Measurements from ENCODE around the gene BAZ1B. TPM values are rescaled to one million over a fixed set of nuclear protein-coding genes. Genes with fewer than 3 reads are reported as not detected.
A peak's percentile ranks its signal among the peaks of the same experiment; 100 is the strongest.

Gene BAZ1B
- total RNA-seq, 2 experiments from 2014 or later = 82.3 to 83.8 TPM

GRCh38 chr7:73461782-73462285 lies 60.3 kb downstream of the BAZ1B start:
- DNase-seq = no peak
- POLR2A ChIA-PET = no interaction called here

GRCh38 chr7:73454424-73454823 lies 67.7 kb downstream of the BAZ1B start:
- no peak for DNase-seq
- H3K9me3 Mint-ChIP-seq = no peaks in the 10 kb centered on the region
- no peak overlapping the region for H3K27ac Mint-ChIP-seq
- peaks cover 44% of the 10 kb centered on the region for H3K36me3 Mint-ChIP-seq
- peaks cover 3% of the 10 kb centered on the region for H3K4me1 Mint-ChIP-seq (ENCODE audit: low read depth)
- POLR2A ChIA-PET = no interaction called here
- CTCF ChIA-PET = no interaction called here
- intact Hi-C loops (cut with micrococcal nuclease) = loop anchor here (10.0 kb wide), 1 partner anchor 630 kb away; the partner anchor contains the start of gene TYW1B
- no peaks in the 10 kb centered on the region for H3K27me3 Mint-ChIP-seq
- no peak overlapping the region for H3K4me3 Mint-ChIP-seq

More at GRCh38 chr7:73461782-73462285, 60.3 kb downstream of the BAZ1B start:
- H3K27me3 Mint-ChIP-seq = no peaks in the 10 kb centered on the region
- intact Hi-C loops (cut with micrococcal nuclease) = no loop called here
- no peaks in the 10 kb centered on the region for H3K4me1 Mint-ChIP-seq (ENCODE audit: low read depth)
- CTCF ChIA-PET = interaction anchor here (1.9 kb wide), 1 partner anchor 10 kb away, joined by 18 read pairs; no protein-coding TSS in a partner anchor
- H3K4me3 Mint-ChIP-seq = no peak overlapping the region
- peaks cover 45% of the 10 kb centered on the region for H3K36me3 Mint-ChIP-seq
- H3K27ac Mint-ChIP-seq = no peak overlapping the region
- no peaks in the 10 kb centered on the region for H3K9me3 Mint-ChIP-seq

GRCh38 chr7:73452999-73453635 lies 69.0 kb downstream of the BAZ1B start:
- Mint-ChIP-seq H3K4me1 (ENCODE audit: low read depth) (peaks cover 3% of the 10 kb centered on the region), H3K4me3 (no peak overlapping the region), H3K9me3 (no peaks in the 10 kb centered on the region), H3K27me3 (no peaks in the 10 kb centered on the region), H3K36me3 (peaks cover 50% of the 10 kb centered on the region), H3K27ac (peak overlapping the region; percentile 55)
- intact Hi-C loops (cut with micrococcal nuclease) = loop anchor here (2.0 to 10.0 kb wide), 2 partner anchors 26 to 628 kb away; partner anchors contain the start of gene TYW1B
- ChIA-PET POLR2A (no interaction called here), CTCF (interaction anchor here (0.6 to 3.1 kb wide), 5 partner anchors 10 to 362 kb away, joined by 3 to 26 read pairs (median 18); partner anchors contain the start of gene FZD9)
- DNase-seq = no peak

- Mint-ChIP-seq H3K4me3 (no peak overlapping the region), H3K27me3 (no peaks in the 10 kb centered on the region), H3K36me3 (peaks cover 55% of the 10 kb centered on the region), H3K4me1 (ENCODE audit: low read depth) (peaks cover 4% of the 10 kb centered on the region), H3K9me3 (no peaks in the 10 kb centered on the region), H3K27ac (no peak overlapping the region)
- DNase-seq = no peak
- intact Hi-C loops (cut with micrococcal nuclease) = loop anchor here (2.0 to 10.0 kb wide), 2 partner anchors 27 to 627 kb away; partner anchors contain the start of gene TYW1B
- ChIA-PET POLR2A (no interaction called here), CTCF (interaction anchor here (0.7 to 3.1 kb wide), 26 partner anchors 8 to 128 kb away, joined by 3 to 26 read pairs (median 5); partner anchors contain the start of genes BAZ1B and FZD9)
These were observed 70.2 kb downstream of the BAZ1B start for GRCh38 chr7:73451780-73452398.

- H3K36me3 Mint-ChIP-seq = peaks cover 56% of the 10 kb centered on the region
- CTCF ChIA-PET = interaction anchor here (1.4 kb wide), 1 partner anchor 125 kb away, joined by 3 read pairs; no protein-coding TSS in a partner anchor
- DNase-seq = no peak
- H3K4me1 Mint-ChIP-seq (ENCODE audit: low read depth) = peaks cover 4% of the 10 kb centered on the region
- H3K9me3 Mint-ChIP-seq = no peaks in the 10 kb centered on the region
- no peak overlapping the region for H3K4me3 Mint-ChIP-seq
- POLR2A ChIA-PET = no interaction called here
- intact Hi-C loops (cut with micrococcal nuclease) = no loop called here
- H3K27me3 Mint-ChIP-seq = no peaks in the 10 kb centered on the region
- H3K27ac Mint-ChIP-seq = no peak overlapping the region
These were observed 72.7 kb downstream of the BAZ1B start for GRCh38 chr7:73449422-73449821.

- Mint-ChIP-seq H3K27me3 (no peaks in the 10 kb centered on the region), H3K4me3 (no peak overlapping the region), H3K4me1 (ENCODE audit: low read depth) (peaks cover 4% of the 10 kb centered on the region), H3K9me3 (no peaks in the 10 kb centered on the region), H3K36me3 (peaks cover 64% of the 10 kb centered on the region), H3K27ac (no peak overlapping the region)
- POLR2A ChIA-PET = interaction anchor here (1.2 kb wide), 1 partner anchor 73 kb away, joined by 3 read pairs; the partner anchor contains the start of gene BAZ1B
- CTCF ChIA-PET = interaction anchor here (1.4 kb wide), 1 partner anchor 125 kb away, joined by 3 read pairs; no protein-coding TSS in a partner anchor
- no peak for DNase-seq
- intact Hi-C loops (cut with micrococcal nuclease) = no loop called here
These were observed 73.5 kb downstream of the BAZ1B start for GRCh38 chr7:73448609-73449008.

GRCh38 chr7:73447121-73447733 lies 74.9 kb downstream of the BAZ1B start:
- Mint-ChIP-seq H3K27ac (no peak overlapping the region), H3K9me3 (no peaks in the 10 kb centered on the region), H3K4me1 (ENCODE audit: low read depth) (peaks cover 2% of the 10 kb centered on the region), H3K36me3 (peaks cover 76% of the 10 kb centered on the region), H3K27me3 (no peaks in the 10 kb centered on the region), H3K4me3 (no peak overlapping the region)
- ChIA-PET CTCF (interaction anchor here (0.6 kb wide), 1 partner anchor 17 kb away, joined by 5 read pairs; no protein-coding TSS in a partner anchor), POLR2A (no interaction called here)
- no peak for DNase-seq
- intact Hi-C loops (cut with micrococcal nuclease) = no loop called here

- H3K9me3 Mint-ChIP-seq = no peaks in the 10 kb centered on the region
- CTCF ChIA-PET = no interaction called here
- H3K4me1 Mint-ChIP-seq (ENCODE audit: low read depth) = peaks cover 2% of the 10 kb centered on the region
- no peaks in the 10 kb centered on the region for H3K27me3 Mint-ChIP-seq
- intact Hi-C loops (cut with micrococcal nuclease) = no loop called here
- H3K27ac Mint-ChIP-seq = no peak overlapping the region
- POLR2A ChIA-PET = no interaction called here
- no peak overlapping the region for H3K4me3 Mint-ChIP-seq
- DNase-seq = no peak
- peaks cover 76% of the 10 kb centered on the region for H3K36me3 Mint-ChIP-seq
These were observed 75.4 kb downstream of the BAZ1B start for GRCh38 chr7:73446682-73447081.

GRCh38 chr7:73443548-73444255 lies 78.4 kb downstream of the BAZ1B start:
- Mint-ChIP-seq H3K36me3 (peaks cover 64% of the 10 kb centered on the region), H3K27ac (no peak overlapping the region), H3K27me3 (no peaks in the 10 kb centered on the region), H3K9me3 (no peaks in the 10 kb centered on the region), H3K4me3 (no peak overlapping the region), H3K4me1 (ENCODE audit: low read depth) (peaks cover 2% of the 10 kb centered on the region)
- no peak for DNase-seq
- intact Hi-C loops (cut with micrococcal nuclease) = no loop called here
- CTCF ChIA-PET = interaction anchor here (0.7 to 1.0 kb wide), 2 partner anchors 8 to 270 kb away, joined by 3 read pairs; no protein-coding TSS in a partner anchor
- POLR2A ChIA-PET = no interaction called here

- POLR2A ChIA-PET = no interaction called here
- Mint-ChIP-seq H3K4me3 (no peak overlapping the region), H3K4me1 (ENCODE audit: low read depth) (peaks cover 2% of the 10 kb centered on the region), H3K27ac (no peak overlapping the region), H3K9me3 (no peaks in the 10 kb centered on the region), H3K36me3 (peaks cover 59% of the 10 kb centered on the region), H3K27me3 (no peaks in the 10 kb centered on the region)
- CTCF ChIA-PET = interaction anchor here (0.7 to 1.0 kb wide), 2 partner anchors 9 to 271 kb away, joined by 3 read pairs; no protein-coding TSS in a partner anchor
- intact Hi-C loops (cut with micrococcal nuclease) = no loop called here
- DNase-seq = no peak
These were observed 79.1 kb downstream of the BAZ1B start for GRCh38 chr7:73442903-73443500.

GRCh38 chr7:73442222-73442902 lies 79.7 kb downstream of the BAZ1B start:
- H3K9me3 Mint-ChIP-seq = no peaks in the 10 kb centered on the region
- no peak for DNase-seq
- POLR2A ChIA-PET = no interaction called here
- H3K27ac Mint-ChIP-seq = no peak overlapping the region
- peaks cover 2% of the 10 kb centered on the region for H3K4me1 Mint-ChIP-seq (ENCODE audit: low read depth)
- H3K4me3 Mint-ChIP-seq = no peak overlapping the region
- H3K36me3 Mint-ChIP-seq = peaks cover 53% of the 10 kb centered on the region
- intact Hi-C loops (cut with micrococcal nuclease) = no loop called here
- CTCF ChIA-PET = interaction anchor here (2.4 kb wide), 1 partner anchor 9 kb away, joined by 10 read pairs; no protein-coding TSS in a partner anchor
- H3K27me3 Mint-ChIP-seq = no peaks in the 10 kb centered on the region

Data from activated CD4-positive, alpha-beta memory T cell treated with anti-CD3 and anti-CD28 coated beads for 36 hours (primary cell).